ENCODE results near the gene TMSB10.
"Not testable (repeated sequence)": the region's sequence is repeated elsewhere in the genome, so short reads cannot be mapped to it uniquely, and the experiment has no call there.

The TMSB10 gene

DNA sequence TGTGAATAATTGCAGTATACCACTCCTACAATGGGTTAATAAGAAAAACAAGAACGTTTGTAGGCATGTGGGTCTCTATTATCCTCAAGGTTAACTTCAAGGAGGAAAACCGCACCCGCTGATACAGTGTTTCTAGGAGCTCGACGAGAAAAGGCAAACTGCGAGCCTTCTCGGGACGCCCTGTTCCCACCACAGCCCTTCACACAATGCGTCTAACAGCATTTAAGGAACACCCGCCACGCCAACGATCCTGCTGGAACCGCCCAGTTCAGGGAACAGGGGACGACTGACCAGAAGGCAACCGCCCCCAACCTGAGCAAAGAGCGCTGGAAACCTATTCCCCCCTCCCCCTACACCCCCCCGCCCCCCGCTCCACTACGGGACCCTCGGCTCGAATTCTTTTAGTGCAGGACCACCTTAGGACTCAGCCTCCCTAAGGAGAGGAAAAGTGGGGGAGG, 710 bp upstream of the TMSB10 start:
- no peak for DNase-seq (ENCODE audit: low read depth)

DNA sequence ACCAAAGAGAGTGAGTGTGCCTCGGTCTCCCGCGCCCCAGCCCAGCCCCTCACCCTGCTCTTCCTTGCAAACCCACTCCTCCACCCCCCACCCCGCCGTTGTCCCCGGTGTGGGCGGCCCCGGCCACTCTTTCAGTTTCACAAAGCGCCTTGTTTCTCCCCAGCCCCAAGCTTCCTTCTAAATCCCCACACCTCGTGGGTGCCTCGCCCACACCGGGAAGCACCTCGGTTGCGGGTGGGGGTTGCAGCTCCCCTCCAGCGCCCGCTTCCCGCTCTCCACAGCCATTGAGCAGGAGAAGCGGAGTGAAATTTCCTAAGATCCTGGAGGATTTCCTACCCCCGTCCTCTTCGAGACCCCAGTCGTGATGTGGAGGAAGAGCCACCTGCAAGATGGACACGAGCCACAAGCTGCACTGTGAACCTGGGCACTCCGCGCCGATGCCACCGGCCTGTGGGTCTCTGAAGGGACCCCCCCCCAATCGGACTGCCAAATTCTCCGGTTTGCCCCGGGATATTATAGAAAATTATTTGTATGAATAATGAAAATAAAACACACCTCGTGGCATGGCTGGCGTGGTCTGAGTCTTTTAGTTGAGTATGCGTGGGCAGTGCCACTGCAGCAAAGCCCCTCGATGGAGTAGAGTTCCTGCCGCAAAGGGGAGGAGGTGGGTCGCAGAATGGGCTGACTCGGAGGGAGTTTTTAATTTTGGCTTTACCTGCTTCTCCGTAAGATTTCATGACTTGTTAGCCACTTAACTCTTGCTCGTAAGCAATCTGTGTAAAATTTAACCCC, 848 bp downstream of the TMSB10 start:
- no peak for DNase-seq (ENCODE audit: low read depth)

DNA sequence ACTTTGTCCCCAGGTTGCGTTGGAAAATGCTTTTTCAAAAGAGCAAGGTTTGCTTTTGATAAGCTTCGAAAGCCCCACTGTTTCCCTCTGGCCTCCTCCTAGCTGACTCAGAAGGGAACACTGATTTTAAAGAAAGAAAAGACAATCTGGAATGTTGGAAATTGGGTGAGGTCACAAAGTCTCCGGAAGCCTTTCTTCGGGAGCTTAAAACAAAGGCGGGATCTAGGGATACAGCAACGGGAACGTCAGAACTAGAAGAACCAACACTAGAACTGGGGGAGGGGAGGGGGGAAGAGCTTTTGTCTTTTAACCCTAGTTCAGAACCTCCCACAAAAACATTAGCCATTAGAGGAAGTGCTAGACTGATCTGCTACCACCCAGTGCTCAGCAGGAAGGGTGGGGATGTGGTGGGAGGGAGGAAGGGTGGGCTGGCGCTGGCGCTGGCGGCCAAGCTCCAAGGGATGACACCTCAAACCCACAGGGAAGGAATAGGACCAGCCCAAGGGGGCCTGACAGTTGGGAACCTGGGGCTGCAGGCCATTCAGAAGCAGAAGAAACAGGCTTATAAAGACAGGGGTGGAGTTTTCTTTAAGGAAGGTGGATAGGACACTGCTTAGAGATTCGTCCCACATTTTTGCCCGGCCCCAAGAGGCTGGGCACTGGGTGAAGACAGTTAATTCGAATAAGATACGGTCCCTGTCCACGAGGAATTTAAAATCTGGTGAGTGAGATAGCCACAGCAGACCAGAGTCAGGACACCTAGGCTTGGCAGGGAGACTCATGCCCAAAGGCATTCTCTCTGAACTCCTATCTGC, 1.7 kb downstream of the TMSB10 start:
- DNase-seq (ENCODE audit: low read depth), result no peak

DNA sequence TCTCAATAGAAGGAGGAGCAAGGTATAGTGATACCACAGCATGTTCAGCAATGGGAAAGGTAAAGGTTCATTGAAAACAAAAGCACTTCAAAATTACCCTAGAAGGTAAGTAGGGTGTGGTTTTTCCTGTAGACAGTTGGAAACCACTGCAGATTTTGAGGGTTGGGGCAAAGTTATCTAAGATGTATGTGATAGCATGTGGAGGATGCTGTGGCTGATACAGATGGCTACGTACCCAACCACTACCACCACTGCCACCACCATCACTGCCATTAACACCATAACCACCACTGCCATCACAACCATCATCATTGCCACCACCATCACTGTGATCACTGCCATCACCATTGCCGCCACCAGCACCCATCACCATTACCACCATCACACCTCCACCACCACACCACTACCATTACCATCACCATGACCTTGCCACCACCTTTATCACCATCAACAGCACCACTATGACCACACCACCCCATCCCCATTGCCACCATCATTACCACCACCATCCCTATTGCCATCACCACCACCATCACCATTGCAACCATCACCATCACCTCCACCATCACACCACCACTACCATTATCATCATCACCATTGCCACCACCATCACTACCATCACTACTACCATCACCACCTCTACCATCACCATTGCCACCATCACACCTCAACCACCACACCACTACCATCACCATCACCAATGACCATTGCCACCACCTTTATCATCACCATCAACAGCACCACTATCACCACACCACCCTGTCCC, 3.7 kb downstream of the TMSB10 start:
- no peak for DNase-seq (ENCODE audit: low read depth)

DNA sequence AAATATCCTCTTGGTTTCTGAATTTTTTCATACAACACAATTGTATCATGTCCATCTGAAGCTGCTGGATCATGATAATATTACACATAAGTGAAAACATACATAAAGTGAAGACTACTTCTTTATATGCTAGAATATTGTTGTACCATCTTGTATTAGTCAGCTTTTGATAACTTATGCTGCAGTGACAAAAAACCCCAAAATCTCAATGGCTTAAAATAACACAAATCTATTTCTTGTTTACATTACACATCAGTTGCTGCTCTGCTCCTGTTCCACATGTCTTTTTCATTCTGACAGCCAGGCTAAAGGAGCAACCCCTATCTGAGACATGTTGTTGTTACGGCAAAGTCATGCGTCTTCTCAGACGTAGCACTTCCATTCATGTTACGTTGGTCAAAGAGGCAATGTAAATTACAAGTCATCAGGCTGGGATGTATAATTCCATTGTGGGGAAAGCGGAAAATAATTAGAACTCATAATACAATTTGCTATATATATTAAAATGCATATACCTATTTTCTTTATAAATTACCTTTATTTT, 5.8 kb downstream of the TMSB10 start:
- DNase-seq (ENCODE audit: low read depth), result no peak

DNA sequence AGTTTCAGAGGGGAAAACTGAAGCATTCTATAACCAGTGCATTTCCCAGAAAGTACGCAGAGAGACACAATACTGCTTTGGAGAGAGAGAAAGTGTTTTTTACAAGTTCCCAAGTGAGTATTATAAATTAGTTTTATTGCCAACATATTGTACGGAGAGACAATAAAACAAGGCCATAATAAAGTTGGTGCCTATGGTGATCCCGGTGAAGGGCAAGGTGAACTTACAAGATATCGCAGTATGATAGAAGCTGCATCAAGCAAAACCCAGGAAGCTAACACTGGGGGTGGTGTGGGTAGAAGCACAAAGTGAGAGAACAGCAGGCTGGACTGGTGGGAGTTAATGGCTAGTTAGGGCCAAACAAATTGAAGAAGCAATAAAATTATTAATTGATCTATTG, 7.5 kb downstream of the TMSB10 start:
- DNase-seq (ENCODE audit: low read depth), result no peak

DNA sequence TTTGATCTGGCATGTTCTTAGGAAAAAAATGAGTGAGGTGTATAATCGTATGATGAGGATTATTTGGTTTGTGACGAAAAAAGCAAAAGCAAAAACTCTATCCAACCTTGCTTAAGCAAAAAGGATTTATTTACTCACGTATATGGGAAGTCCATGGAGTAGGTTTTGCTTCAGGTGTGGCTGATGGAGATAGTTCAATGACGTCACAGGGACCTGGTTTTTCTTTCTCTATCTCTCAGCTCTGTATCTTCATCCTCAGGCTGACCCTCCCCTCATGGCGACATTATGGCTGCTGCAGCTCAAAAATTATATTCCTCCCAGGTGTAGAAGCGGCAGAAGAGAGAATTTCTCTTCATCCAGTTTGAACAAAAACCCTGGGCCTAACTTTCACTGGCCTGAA, 8.9 kb downstream of the TMSB10 start:
- DNase-seq (ENCODE audit: low read depth), result no peak

DNA sequence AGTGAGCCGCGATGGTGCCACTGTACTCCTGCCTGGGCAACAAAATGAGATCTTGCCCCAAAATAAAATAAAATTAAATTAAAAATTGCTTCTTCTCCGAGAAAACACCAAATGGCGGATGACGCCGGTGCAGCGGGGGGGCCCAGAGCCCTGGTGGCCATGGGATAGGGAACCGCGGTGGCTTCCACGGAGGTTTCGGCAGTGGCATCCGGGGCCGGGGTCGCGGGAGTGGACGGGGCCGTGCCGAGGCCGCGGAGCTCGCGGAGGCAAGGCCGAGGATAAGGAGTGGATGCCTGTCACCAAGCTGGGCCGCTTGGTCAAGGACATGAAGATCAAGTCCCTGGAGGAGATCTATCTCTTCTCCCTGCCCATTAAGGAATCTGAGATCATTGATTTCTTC, 10.2 kb downstream of the TMSB10 start:
- DNase-seq (ENCODE audit: low read depth), result not testable (repeated sequence)

DNA sequence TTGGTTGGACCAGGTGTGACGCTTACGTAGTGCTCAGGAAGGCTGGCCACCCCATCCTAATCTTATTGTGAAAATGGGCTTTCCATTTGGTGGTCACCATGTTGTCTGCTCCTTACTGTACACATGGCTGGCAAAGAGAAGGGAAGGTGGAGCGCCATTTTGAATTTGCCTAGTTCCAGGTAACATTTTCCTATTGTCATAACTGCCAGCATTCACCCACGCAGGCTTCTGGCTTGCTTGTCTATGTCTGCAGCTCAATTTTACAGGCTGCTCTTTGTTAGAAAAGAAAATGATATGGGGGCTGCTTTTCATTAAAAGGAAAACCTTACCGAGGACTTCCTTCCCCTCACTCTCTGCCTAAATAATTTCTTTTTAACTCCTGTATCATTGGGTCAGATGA, 12.4 kb downstream of the TMSB10 start:
- DNase-seq (ENCODE audit: low read depth), result not testable (repeated sequence)

DNA sequence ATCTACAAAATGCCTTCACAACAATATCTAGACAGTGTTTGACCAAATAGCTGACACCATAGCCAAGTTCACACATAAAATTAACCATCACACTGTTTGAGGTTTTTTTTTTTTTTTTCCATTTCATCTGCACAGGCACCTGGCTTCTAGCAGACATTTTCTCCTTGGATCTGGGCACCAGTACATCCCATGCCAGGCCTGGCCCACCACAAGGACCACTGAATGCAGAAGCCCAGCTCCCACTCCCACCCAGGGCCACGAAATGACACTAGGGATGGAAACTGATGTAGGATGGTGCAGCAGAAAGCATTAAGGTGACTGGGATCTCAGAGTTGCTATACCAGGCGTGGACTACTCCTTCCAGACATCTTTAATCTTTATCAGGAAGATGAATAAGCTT, 13.0 kb downstream of the TMSB10 start:
- DNase-seq (ENCODE audit: low read depth), result no peak

DNA sequence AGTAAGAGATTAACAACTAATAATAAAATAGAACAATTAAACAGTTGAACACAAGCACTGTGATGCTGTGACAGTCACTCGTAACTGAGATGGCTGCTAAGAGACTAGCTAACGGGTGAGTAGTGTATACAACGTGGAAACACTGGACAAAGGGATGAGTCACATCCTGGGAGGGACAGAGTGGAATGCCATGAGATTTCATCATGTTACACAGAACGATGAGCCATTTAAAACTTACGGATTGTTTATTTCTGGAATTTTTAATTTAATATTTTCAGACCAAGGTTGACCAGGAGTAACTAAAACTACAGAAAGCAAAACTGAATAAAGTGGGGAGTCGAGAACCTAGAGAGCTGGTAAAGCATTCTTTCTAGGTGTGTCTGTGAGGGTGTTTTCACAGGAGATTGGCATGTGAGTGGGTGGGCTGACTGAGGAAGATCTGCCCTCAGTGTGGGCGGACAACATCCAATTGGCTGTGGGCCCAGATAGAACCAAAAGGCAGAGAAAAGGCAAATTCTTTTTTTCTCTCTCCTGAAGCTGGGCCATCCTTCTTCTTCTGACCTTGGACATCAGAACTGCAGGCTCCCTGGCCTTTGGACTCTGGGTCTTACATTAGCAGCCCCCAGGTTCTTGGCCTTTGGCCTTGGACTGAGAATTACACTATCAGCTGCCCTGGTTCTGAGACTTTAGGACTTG, 14.6 kb downstream of the TMSB10 start:
- no peak for DNase-seq (ENCODE audit: low read depth)

DNA sequence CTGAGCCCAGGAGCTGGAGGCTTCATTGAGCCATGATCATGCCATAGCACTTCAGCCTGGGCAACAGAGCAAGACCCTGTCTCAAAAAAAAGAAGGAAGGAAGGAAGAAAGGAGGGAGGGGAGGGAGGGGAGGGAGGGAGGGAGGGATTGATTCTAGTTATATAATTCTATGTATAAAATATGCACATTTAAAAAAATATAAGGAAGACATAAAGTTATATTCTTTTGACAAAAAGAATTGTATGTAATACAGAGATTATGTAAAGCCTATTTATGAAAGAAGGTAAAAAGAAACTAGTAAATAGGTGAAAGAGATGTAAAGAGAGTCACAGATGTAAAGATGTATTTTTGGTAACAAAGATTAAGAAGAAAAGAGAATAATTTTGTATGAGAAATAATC, 17.6 kb downstream of the TMSB10 start:
- DNase-seq (ENCODE audit: low read depth), result no peak

DNA sequence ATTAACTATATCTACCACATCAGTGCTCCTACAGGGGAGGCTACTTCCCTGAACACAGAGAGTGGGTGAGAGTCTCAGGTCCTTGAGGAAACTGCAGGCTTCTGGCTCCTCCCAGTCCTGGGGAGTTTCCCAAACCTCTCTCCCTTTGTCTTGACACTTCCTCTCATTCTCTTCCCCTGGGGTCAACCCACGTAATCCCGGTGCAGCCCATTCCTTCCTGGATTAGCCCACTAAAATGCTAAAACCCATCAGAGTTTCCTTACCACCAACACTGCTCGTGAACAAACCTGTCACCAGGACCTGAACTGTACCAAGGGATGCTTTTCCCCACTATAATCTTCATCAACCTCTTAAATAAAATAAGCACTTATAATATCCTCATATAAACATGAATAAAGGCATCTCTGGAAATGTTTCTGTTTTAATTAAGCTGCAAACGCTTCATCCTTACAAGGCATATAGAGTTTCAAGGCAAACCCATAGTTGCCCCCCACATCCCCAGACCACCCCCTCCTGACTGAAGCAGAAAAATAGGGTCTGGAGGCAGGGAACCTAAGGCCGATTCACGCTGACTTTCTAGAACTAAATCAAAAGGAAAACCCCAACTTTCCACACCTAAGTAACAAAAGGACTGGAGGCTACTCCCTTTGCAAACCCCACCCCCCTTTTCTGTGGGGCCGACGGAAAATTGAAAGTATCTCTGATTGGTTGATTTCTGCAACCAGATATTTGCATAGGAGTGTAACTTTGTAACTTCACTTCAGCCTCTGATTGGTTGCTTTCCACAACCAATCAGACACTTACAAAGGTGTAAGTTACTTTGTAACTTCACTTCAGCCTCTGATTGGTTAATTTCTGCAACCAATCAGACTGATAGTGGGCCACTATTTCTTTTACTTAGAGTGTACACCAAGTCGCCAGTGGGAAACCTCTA, 19.0 kb downstream of the TMSB10 start:
- DNase-seq (ENCODE audit: low read depth), result no peak

DNA sequence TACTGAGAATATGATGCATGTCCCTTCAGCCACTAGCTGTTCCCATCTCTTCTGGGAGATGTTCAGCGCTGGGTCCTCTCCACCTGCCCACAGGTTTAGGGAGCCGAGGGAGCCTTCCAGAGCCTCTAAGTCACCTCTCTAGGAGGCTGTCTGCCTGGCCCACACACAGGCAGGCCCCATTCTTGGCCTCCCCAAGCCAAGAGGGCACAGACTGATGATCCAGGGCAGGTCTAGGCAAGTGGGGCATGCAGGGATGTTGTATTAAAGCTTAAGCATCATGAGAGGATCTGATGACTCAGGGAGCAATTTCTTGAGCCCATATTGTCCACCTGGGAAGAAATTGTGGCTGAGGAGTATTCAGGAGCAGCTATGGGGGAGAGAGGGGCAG, 19.9 kb downstream of the TMSB10 start:
- DNase-seq (ENCODE audit: low read depth), result no peak

DNA sequence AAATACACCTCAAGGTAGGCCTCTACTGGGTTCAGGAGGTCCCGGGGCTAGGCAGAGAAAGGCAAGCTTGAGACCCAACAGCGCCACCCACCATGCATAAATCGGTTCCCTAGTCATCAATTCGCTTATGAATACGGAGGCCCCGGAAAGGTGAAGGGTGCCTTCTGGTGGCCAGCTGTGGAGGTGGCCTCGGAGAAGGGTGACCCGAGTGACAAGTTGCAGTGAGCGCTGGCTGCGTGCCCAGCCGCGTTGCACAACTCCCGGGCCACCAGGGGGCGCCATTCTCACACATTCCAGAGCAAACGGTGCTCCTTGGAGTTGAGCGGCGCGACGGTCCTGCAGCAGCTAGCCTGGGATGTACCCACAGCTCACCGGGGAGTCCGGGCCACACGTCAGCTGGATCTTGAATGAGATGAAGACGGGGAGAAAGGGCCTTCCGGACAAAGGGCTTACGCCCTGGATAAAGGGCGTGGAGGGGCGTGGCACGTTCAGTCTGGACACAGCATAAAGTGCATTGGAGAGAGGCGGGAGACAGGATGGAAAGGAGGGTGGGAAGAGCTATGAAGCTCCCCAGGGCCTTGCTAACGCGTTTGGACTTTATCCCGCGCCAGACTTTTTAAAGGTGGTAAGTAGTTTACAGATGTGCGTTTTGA, 20.4 kb downstream of the TMSB10 start:
- DNase-seq (ENCODE audit: low read depth), result peak; percentile 99

DNA sequence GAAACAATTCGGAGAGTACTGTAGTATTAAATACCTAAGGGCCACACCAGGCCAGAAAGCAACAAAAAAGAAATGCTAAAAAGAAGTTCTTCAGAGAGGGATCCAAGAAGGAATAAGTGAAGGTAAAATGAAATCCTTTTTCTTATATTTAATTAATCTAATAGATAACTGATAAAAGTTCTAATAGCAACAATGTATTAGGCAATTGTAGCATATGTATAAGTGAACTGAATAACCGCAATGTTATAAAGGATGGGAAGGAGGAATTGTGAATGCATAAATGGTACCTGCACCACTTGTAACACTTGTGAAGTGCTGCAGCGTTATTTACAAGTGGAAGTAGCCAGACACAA, 21.8 kb downstream of the TMSB10 start:
- no peak for DNase-seq (ENCODE audit: low read depth)

DNA sequence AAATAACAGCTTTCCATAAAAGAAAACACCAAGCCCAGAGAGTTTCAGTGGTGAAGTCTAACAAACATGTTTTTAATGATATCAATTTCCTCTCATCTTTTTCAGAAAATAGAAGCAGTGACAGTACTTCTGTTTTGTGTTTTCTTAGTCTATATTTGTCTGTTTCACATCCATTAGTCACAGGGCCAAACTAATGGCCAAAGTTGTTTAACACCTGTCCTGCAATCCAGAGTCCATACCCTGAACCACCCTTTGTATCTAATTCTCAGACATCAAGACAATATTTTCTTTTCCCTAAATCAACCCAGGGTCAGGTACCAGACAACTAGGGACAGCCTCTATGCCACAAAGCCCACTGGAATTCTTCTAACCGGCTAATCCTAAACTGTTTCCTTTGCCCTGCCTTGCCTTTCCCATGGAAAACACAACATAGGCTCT, 25.9 kb downstream of the TMSB10 start:
- no peak for DNase-seq (ENCODE audit: low read depth)

DNA sequence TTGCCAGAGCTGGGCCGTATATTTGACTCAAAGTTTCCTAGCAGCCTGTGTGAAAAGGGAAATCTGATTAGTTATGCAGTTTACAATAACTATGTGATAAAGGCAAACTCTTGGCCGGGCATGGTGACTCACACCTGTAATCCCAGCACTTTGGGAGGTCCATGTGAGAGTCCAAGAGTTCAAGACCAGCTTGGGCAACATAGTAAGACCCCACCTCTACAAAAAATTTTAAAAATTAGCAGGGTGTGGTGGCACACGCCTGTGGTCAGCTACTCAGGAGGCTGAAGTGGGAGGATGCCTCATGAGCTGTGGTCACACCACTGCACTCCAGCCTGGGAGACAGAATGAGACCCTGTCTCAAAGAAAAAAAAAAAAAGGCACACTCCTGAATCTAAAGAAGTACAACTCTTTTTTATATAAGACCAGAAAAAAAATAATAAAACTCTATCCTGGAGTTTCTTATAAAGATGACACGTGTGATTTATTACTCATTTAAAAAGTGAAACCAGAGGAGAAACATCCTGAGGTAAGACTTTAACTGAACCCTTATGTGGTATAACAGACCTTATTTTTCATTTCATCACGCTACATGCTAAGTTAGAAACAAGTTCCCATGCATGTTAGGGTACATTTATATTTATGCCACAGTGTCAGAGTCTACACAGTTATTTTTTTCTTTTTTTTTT, 32.9 kb downstream of the TMSB10 start:
- DNase-seq (ENCODE audit: low read depth), result no peak

DNA sequence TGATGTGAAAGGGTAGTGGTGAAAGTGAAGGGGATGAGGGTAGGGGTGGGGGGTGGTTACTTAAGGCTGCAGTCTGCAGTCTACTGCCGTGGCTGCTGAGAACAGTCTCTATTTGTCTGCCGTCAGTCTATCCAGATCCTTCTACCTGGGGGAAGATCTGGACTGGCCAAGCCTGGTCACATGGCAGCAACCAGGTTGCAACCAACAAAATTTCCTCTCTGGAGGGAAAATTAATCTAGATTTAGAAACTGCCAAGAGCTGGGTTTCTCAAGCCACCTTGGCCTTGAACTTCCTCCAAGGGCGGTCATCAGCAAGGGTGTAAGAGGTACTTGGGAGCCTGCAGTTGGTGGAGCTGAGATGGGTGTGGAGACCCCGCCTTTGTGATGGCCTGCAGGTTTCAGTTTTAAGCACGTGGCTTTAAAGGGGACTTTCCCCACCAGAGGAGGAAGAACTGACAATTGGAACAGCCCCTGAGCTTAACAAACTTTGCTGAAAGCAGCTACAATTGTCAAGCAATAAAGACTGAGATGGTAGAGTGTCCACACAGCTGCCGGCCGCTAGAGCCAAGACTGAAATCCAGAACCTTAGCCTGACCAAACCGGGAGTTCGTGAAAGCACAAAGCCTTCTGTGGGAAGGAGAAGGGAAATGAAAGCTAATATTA, 34.1 kb downstream of the TMSB10 start:
- DNase-seq (ENCODE audit: low read depth), result no peak
